ENCODE results near the gene TBC1D22A. TPM values are rescaled to one million over a fixed set of nuclear protein-coding genes. Genes with fewer than 3 reads are reported as not detected.

The TBC1D22A gene
- total RNA-seq, 1 experiment from 2014 or later, result 7.2 TPM

- no peak for DNase-seq (ENCODE audit: low read depth)
Observed at GRCh38 chr22:47073075-47073474, 310.6 kb downstream of the TBC1D22A start.

- no peak for DNase-seq (ENCODE audit: low read depth)
Observed at GRCh38 chr22:47074105-47074504, 311.7 kb downstream of the TBC1D22A start.

DNA sequence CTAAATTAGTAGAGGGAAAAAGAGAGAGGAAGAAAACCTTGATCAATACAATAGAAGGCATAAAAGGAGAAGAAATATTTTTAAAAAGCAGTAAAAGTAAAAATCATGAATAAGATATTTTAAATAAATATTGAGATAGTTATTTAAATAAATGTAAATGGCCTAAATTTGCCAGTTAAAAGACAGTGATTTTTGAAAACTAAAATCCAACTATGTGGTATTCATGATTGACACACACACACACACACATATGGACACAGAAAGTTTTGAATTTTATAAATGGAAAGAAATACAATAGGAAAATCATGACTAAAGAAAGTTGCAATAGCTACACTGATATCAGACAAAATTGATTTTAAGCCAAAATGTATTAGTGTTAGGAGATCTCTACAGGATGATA, 313.1 kb downstream of the TBC1D22A start:
- DNase-seq (ENCODE audit: low read depth), result no peak

- no peak for DNase-seq (ENCODE audit: low read depth)
Observed at GRCh38 chr22:47076758-47077157, 314.3 kb downstream of the TBC1D22A start.

GRCh38 chr22:47080100-47080499, 317.6 kb downstream of the TBC1D22A start:
- DNase-seq (ENCODE audit: low read depth), result no peak

DNA sequence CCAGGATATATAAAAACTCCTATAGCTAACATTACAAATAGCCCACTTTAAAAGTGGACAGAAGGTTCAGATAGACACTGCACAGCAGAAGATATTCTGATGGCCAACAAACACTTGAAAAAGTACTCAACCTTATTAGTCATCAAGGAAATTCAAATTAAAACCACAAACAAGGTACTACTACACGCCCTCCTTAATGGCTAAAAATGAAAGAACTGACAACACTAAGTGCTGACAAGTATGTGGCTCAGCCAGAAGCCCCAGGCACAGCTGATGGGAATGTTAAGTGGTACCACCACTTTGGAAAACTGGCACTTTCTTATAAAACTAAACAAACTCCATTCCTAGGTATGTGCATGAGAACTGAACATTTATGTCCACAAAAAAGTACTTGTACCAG, 320.1 kb downstream of the TBC1D22A start:
- DNase-seq (ENCODE audit: low read depth), result no peak

DNA sequence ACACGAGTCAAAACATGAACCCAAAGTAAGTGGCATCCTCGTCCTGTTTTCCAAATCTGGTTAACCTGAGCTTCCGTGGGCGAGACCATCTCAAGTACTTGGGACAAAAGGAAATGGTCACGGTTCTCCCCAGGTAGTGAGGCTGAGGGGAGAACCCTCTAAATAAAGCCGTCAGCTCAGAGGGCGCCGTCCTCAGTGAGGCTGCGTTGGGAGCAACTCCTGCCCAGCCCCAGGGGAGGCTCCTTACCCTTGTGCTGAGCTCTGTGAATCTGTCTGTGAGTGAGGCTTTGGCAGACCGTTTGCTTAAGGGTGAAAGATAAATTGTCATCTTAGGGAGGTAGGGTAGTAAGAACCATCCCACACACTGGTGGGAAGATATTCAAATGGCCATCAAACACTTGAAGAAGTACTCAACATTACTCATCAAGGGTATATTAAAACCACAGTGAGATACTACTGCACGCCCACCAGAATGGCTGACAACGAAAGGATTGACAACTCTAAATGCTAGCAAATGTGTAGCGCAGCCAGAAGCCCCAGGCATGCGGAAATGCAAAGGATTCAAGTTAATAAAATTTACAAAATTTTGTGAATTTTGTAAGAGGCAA, 321.0 kb downstream of the TBC1D22A start:
- no peak for DNase-seq (ENCODE audit: low read depth)

DNA sequence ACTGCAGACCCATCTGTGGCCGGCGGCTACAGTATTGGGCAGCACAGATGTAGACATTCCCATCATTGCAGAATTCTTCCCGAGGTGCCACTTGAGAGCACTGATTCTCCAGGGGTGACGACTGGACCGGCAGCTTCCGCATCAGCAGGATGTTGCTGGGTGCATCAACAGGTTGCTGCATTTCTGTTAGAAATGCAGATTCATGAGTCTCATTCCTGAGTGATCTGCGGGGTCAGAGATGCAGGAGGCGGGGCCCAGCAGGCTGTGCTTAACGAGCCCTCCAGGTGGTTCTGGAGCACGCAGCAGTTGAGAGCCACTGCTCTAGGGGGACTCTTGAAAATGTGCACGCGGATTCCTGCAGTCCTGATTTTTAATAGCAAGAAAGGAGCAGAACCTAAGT, 321.8 kb downstream of the TBC1D22A start:
- DNase-seq (ENCODE audit: low read depth), result no peak

- DNase-seq (ENCODE audit: low read depth), result no peak
Observed at GRCh38 chr22:47086596-47087248, 324.3 kb downstream of the TBC1D22A start.

DNA sequence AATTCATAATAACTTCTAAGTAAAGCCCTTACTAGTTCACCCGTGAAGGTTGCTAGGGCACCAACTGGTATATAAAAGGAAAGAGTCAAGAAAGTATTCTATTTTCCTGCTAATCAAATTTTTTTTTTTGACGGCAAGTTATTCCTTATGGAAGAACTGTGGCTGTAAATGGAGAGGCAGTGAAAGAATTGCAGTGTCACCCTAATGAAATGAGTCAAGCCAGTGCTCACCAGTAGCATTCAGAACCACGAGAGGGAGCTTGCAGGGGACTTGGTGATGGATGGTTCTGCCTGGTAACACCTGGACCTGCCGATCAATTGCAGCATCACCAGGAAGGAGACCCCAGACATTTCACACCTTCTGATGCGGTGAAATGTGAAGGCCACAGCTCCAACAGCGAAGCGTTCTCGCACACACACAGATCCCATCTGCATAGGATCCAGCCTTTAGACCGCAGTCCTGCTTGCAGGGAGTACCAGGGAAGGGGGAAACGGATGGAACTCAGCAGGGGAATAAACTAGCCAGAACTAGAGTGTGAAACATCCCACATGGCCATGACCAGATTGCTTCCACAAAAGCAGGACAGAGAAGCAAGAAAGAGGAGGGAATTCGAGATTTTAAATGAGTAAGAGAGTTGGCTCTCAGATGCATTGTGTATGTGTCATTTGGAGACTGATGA, 326.2 kb downstream of the TBC1D22A start:
- DNase-seq (ENCODE audit: low read depth), result no peak

DNA sequence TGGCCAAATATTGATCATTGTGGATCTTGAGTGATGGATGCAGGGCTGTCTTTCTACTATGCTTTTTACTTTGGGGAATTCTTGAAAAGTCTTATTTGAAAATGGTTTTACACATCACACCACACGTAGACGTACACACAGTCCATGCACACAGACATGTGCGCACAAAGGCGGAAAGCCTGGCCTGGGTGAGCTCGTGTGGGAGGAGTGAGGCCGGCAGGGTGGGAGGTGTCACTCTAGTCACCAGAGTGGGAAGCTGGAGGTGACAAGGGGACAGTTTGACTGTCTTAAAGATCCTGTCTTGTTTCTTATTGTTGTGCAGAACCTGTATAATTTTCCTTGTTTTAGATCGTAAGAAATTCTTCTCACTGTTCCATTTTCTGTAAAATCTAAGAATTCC, 326.9 kb downstream of the TBC1D22A start:
- DNase-seq (ENCODE audit: low read depth), result no peak

DNA sequence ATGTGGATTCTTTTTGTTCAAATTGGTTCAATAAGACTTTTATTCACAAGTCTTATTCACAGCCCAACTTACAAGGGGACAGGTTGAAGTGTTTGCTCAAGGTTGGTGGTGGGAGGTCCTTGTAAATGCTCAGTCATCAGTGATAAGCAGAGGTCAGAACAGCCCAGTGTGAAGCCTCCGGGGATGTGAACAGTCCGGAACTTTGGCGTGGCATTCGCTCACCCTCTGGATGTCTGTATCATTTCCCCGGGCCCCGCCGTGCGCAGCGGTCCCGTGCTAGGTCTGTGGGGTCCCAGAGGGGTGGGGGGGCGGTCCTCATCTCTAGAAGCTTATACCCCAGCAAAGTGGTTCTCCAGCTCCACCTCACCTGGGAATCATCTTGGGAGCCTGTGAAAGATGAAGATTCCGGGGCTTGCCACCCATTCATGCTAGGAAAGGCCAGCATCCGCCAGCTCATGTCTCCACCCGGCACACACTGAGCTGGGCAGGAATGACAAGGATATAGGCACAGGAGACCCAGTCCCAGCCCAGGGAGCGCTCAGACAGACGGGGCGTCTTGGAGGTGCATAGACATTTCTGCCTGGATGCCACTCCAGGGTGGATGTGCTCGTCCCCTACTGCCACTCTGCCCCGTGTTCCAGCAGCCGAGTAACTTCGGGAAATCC, 327.5 kb downstream of the TBC1D22A start:
- no peak for DNase-seq (ENCODE audit: low read depth)

DNA sequence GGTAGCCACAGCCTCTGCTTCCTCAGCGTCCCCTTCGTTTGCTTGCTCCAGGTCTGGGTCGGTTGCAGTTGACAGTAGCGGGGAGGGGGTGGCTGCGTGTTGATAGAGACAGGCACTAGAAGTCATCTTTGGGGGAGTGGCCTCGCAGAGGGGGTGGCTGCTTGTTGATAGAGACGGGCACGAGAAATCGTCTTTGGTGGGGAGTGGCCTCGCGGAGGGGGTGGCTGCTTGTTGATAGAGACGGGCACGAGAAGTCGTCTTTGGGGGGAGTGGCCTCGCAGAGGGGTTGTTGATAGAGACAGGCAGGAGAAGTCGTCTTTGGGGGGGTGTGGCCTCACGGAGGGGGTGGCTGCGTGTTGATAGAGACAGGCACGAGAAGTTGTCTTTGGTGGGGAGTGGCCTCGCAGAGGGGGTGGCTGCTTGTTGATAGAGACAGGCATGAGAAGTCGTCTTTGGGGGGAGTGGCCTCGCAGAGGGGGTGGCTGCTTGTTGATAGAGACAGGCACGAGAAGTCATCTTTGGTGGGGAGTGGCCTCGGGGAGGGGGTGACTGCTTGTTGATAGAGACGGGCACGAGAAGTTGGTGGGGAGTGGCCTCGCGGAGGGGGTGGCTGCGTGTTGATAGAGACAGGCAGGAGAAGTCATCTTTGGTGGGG, 328.3 kb downstream of the TBC1D22A start:
- peak; percentile 9 for DNase-seq (ENCODE audit: low read depth)

- DNase-seq (ENCODE audit: low read depth), result no peak
Observed at GRCh38 chr22:47091246-47091651, 328.8 kb downstream of the TBC1D22A start.

DNA sequence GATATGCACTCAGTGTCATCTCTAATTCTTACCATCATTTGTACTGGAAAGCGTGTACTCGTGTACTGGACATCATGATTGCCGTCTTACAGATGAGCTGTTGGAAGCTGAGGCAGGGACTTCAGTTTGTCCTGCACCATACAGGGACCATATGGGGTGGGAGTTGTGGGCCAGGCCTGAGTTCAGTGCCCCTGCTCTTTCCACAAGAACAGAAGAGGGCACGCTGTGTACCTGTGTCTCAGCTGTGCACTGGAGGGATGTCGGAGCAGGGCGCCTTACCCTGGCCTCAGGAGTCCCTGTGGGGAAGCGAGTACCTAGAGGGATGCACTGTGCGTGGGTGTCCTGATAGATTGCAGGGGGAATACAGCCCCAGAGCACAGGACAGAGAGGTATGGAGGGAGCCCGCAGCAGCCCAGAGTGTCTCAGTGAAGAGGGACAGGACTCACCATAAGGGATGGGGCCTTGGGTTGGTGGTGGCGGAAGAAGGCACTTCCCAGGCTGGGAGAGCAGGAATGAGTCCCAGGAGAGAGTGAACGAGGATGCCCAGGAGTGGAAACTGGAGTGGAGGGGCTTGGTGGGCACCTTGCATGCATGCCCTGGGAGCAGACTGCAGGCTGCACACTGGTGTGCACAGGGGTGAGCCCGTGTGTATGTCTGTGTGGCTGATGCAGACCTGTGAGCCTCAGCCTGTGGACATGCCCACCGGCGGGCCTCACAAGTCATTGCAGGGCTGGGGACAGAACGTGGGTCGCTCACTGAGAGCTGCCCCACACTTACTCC, 329.7 kb downstream of the TBC1D22A start:
- no peak for DNase-seq (ENCODE audit: low read depth)

DNA sequence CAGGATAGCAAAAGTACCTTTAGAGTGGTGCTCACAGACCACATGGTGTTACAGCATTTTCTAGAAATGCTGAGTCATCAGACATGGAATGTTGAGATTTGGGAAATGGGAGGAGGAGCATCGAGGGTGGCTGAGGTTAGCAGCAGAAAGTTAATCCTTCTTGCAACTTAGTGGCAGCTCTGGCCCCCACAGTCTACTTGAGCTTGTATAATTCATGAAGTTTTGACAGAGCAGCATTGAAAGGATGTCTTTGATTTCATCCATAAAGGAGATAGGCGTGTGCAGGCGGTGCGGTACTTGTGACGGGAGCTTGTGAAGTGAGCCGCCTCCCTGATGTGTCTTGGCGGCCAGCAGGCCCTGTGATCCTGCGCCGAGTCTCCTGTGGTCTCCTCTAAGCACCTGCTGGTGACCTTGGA, 330.5 kb downstream of the TBC1D22A start:
- DNase-seq (ENCODE audit: low read depth), result peak; percentile 52

GRCh38 chr22:47093720-47094119, 331.3 kb downstream of the TBC1D22A start:
- DNase-seq (ENCODE audit: low read depth), result no peak

GRCh38 chr22:47094861-47095330, 332.4 kb downstream of the TBC1D22A start:
- peak; percentile 88 for DNase-seq (ENCODE audit: low read depth)

GRCh38 chr22:47095395-47096122, 333.1 kb downstream of the TBC1D22A start:
- peak; percentile 31 for DNase-seq (ENCODE audit: low read depth)

DNA sequence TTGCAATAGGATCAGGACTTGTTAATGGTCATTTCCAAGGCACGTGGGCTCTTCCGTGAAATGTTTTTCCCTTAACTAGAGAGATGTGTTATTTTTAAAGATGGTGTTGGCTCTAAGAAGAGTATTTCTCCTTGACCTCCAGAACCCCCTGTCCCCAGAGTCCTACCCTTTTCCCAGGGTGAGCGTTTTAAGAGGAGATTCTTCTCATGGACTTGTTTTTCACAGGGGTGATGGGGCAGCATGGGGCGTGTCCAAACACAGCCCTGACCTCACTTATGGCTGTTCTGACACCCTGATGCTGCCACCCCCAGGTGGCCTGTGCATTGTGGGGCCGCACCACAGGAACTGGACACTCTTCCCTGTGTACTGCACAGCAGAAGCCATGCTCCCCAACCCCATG, 335.7 kb downstream of the TBC1D22A start:
- no peak for DNase-seq (ENCODE audit: low read depth)

Measured in RPMI7951 (cell line).